ENCODE measurements around the gene TES.
"Not testable (repeated sequence)": the region's sequence is repeated elsewhere in the genome, so short reads cannot be mapped to it uniquely, and the experiment has no call there.

TES gene

GRCh38 chr7:116284390-116284789, 74.1 kb downstream of the TES start:
- DNase-seq (ENCODE audit: low spot score), result no peak

GRCh38 chr7:116285252-116285651, 74.9 kb downstream of the TES start:
- no peak for DNase-seq (ENCODE audit: low spot score)

GRCh38 chr7:116290740-116291139, 80.4 kb downstream of the TES start:
- DNase-seq (ENCODE audit: low spot score), result no peak

GRCh38 chr7:116291937-116292336, 81.6 kb downstream of the TES start:
- no peak for DNase-seq (ENCODE audit: low spot score)

- no peak for DNase-seq (ENCODE audit: low spot score)
These were observed 82.0 kb downstream of the TES start for GRCh38 chr7:116292381-116292780.

GRCh38 chr7:116293139-116293538, 82.8 kb downstream of the TES start:
- no peak for DNase-seq (ENCODE audit: low spot score)

- DNase-seq (ENCODE audit: low spot score), result no peak
These were observed 83.3 kb downstream of the TES start for GRCh38 chr7:116293633-116294032.

- not testable (repeated sequence) for DNase-seq (ENCODE audit: low spot score)
These were observed 85.6 kb downstream of the TES start for GRCh38 chr7:116295903-116296302.

- no peak for DNase-seq (ENCODE audit: low spot score)
These were observed 87.7 kb downstream of the TES start for GRCh38 chr7:116298055-116298454.

GRCh38 chr7:116298576-116298975, 88.2 kb downstream of the TES start:
- DNase-seq (ENCODE audit: low spot score), result no peak

GRCh38 chr7:116305485-116306408, 95.4 kb downstream of the TES start:
- no peak for DNase-seq (ENCODE audit: low spot score)

- no peak for DNase-seq (ENCODE audit: low spot score)
These were observed 96.2 kb downstream of the TES start for GRCh38 chr7:116306409-116307048.

- no peak for DNase-seq (ENCODE audit: low spot score)
These were observed 96.9 kb downstream of the TES start for GRCh38 chr7:116307253-116307652.
